Neural crest cell (in vitro differentiated cells): Measurements from ENCODE around the gene LUZP1. TPM values are rescaled to one million over a fixed set of nuclear protein-coding genes. Genes with fewer than 3 reads are reported as not detected.

ENCODE experiments used
- DNase-seq: peaks from one replicate; pipeline ENCODE4 v3.0.0; 2021; ENCODE audit warnings: low read depth, mixed read lengths, low spot score
- H3K27ac Mint-ChIP-seq: one replicate; pipeline ENCODE4 v1.8.0; 2021; ENCODE audit warnings: mild to moderate bottlenecking, mixed read lengths; ENCODE audit not compliant: unreplicated experiment
- H3K27me3 Mint-ChIP-seq: 2 replicates; pipeline ENCODE4 v1.8.0; 2021; ENCODE audit warnings: low read depth, mild to moderate bottlenecking, mixed read lengths
- H3K36me3 Mint-ChIP-seq: 2 replicates; pipeline ENCODE4 v1.8.0; 2021; ENCODE audit warnings: low read depth, mild to moderate bottlenecking, mixed read lengths
- H3K4me1 Mint-ChIP-seq: 2 replicates; pipeline ENCODE4 v1.8.0; 2021; ENCODE audit warnings: mixed read lengths
- H3K4me3 Mint-ChIP-seq: one replicate; pipeline ENCODE4 v1.8.0; 2021; ENCODE audit warnings: mild to moderate bottlenecking, mixed read lengths
- H3K9me3 Mint-ChIP-seq: 2 replicates; pipeline ENCODE4 v1.8.0; 2021; ENCODE audit warnings: mixed read lengths
- CTCF ChIP-seq: fragments of 200-600 bp; sonication (generic); conservative IDR thresholded peaks from 2 replicates; pipeline ENCODE4 v1.5.0; 2021; ENCODE audit warnings: antibody characterized with exemption, mild to moderate bottlenecking
- total RNA-seq: library from RNA; stranded (reverse); gene quantifications from 2 replicates; pipeline ENCODE4 v1.2.1, GENCODE V29; 2021

LUZP1 gene
- total RNA-seq, 1 donor from 2014 or later, result 31.4 TPM

GRCh38 chr1:23163395-23163794 is 5.3 kb downstream of the LUZP1 start:
- H3K4me3 Mint-ChIP-seq, result no peak overlapping the region

GRCh38 chr1:23159963-23160877 is 8.4 kb downstream of the LUZP1 start:
- H3K4me1 Mint-ChIP-seq, result peaks cover 9% of the 10 kb centered on the region
- no peak overlapping the region for H3K4me3 Mint-ChIP-seq
- no peaks in the 10 kb centered on the region for H3K36me3 Mint-ChIP-seq
- H3K27me3 Mint-ChIP-seq, result no peaks in the 10 kb centered on the region
- TF ChIP-seq CTCF, result no peak
- H3K27ac Mint-ChIP-seq, result no peak overlapping the region
- H3K9me3 Mint-ChIP-seq, result no peaks in the 10 kb centered on the region
- DNase-seq, result no peak

More at GRCh38 chr1:23163395-23163794, 5.3 kb downstream of the LUZP1 start:
- no peaks in the 10 kb centered on the region for H3K9me3 Mint-ChIP-seq
- H3K27me3 Mint-ChIP-seq, result no peaks in the 10 kb centered on the region
- H3K36me3 Mint-ChIP-seq, result no peaks in the 10 kb centered on the region
- no peak overlapping the region for H3K27ac Mint-ChIP-seq
- no peak for TF ChIP-seq CTCF
- H3K4me1 Mint-ChIP-seq, result peaks cover 23% of the 10 kb centered on the region
- DNase-seq, result no peak

GRCh38 chr1:23156940-23157339 is 11.7 kb downstream of the LUZP1 start:
- DNase-seq, result no peak
- H3K27ac Mint-ChIP-seq, result no peak overlapping the region
- peaks cover 5% of the 10 kb centered on the region for H3K4me1 Mint-ChIP-seq
- no peak overlapping the region for H3K4me3 Mint-ChIP-seq
- no peaks in the 10 kb centered on the region for H3K27me3 Mint-ChIP-seq
- no peak for TF ChIP-seq CTCF
- no peaks in the 10 kb centered on the region for H3K36me3 Mint-ChIP-seq
- no peaks in the 10 kb centered on the region for H3K9me3 Mint-ChIP-seq

- Mint-ChIP-seq H3K27ac (no peak overlapping the region), H3K4me3 (no peak overlapping the region), H3K9me3 (no peaks in the 10 kb centered on the region), H3K36me3 (no peaks in the 10 kb centered on the region), H3K27me3 (no peaks in the 10 kb centered on the region), H3K4me1 (peaks cover 5% of the 10 kb centered on the region)
- DNase-seq, result no peak
- TF ChIP-seq CTCF, result no peak
Measured at GRCh38 chr1:23152966-23153684, 15.5 kb downstream of the LUZP1 start.

GRCh38 chr1:23150742-23151141 is 17.9 kb downstream of the LUZP1 start:
- no peaks in the 10 kb centered on the region for H3K27me3 Mint-ChIP-seq
- no peaks in the 10 kb centered on the region for H3K36me3 Mint-ChIP-seq
- H3K27ac Mint-ChIP-seq, result no peak overlapping the region
- H3K4me3 Mint-ChIP-seq, result no peak overlapping the region
- no peak for TF ChIP-seq CTCF
- no peak for DNase-seq
- H3K4me1 Mint-ChIP-seq, result peaks cover 5% of the 10 kb centered on the region
- H3K9me3 Mint-ChIP-seq, result no peaks in the 10 kb centered on the region
